ENCODE measurements around the gene WDR7. TPM values are rescaled to one million over a fixed set of nuclear protein-coding genes. Genes with fewer than 3 reads are reported as not detected.

Gene WDR7
- total RNA-seq, 4 donors from 2014 or later: 23.1 to 48.6 (median 30.3) TPM

GRCh38 chr18:56853961-56854360 lies 202.8 kb downstream of the WDR7 start:
- intact Hi-C loops (cut with DNase I): no loop called here
- H3K27me3 ChIP-seq: no peaks in the 10 kb centered on the region
- WGBS: 82% methylated on average over 5 of the region's 5 CpGs
- DNase-seq (ENCODE audit: extremely low spot score): no peak
- H3K27ac ChIP-seq (replicated peaks in 1 of 4): no peak overlapping the region
- no peak for TF ChIP-seq POLR2AphosphoS5 (IDR thresholded peaks at IDR 0.05)
- no peak for TF ChIP-seq POLR2A (IDR thresholded peaks at IDR 0.05; ENCODE audit: low read depth)
- TF ChIP-seq, protein P1, sequence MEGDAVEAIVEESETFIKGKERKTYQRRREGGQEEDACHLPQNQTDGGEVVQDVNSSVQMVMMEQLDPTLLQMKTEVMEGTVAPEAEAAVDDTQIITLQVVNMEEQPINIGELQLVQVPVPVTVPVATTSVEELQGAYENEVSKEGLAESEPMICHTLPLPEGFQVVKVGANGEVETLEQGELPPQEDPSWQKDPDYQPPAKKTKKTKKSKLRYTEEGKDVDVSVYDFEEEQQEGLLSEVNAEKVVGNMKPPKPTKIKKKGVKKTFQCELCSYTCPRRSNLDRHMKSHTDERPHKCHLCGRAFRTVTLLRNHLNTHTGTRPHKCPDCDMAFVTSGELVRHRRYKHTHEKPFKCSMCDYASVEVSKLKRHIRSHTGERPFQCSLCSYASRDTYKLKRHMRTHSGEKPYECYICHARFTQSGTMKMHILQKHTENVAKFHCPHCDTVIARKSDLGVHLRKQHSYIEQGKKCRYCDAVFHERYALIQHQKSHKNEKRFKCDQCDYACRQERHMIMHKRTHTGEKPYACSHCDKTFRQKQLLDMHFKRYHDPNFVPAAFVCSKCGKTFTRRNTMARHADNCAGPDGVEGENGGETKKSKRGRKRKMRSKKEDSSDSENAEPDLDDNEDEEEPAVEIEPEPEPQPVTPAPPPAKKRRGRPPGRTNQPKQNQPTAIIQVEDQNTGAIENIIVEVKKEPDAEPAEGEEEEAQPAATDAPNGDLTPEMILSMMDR (IDR thresholded peaks at IDR 0.05): no peak
- no peak for TF ChIP-seq EP300 (IDR thresholded peaks at IDR 0.05)
- no peak overlapping the region for H3K4me3 ChIP-seq
- no peaks in the 10 kb centered on the region for H3K9me3 ChIP-seq
- H3K36me3 ChIP-seq: no peaks in the 10 kb centered on the region
- no peaks in the 10 kb centered on the region for H3K4me1 ChIP-seq

DNA sequence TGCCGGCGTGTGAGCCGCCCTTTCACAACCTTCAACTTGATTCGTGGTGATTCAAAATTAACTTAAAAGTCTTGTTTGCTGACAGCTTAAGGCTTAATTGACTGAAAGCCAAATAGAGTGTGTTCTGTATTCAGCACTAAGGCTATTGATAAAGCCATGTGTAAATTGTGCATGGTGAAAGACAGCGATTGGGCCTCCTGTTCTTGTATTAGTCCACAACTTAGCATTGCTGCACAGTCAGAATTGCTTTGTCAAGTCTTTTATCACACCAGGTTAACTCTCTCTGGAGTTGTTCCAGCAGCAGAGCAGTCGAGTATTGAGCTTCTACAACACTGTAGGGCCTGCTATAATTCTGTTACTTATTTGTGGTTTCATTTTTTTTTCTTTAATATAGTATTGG lies 210.1 kb downstream of the WDR7 start:
- Histone ChIP-seq H3K36me3 (no peaks in the 10 kb centered on the region), H3K27me3 (no peaks in the 10 kb centered on the region), H3K4me3 (no peak overlapping the region), H3K4me1 (no peaks in the 10 kb centered on the region), H3K9me3 (no peaks in the 10 kb centered on the region), H3K27ac (replicated peaks in 1 of 4) (no peak overlapping the region)
- TF ChIP-seq POLR2AphosphoS5 (IDR thresholded peaks at IDR 0.05): no peak
- no peak for TF ChIP-seq POLR2A (IDR thresholded peaks at IDR 0.05; ENCODE audit: low read depth)
- TF ChIP-seq, protein P1 (IDR thresholded peaks at IDR 0.05): no peak
- TF ChIP-seq EP300 (IDR thresholded peaks at IDR 0.05): no peak
- intact Hi-C loops (cut with DNase I): no loop called here
- whole genome bisulfite sequencing: 87% methylated on average over 6 of the region's 6 CpGs
- no peak for DNase-seq (ENCODE audit: extremely low spot score)

DNA sequence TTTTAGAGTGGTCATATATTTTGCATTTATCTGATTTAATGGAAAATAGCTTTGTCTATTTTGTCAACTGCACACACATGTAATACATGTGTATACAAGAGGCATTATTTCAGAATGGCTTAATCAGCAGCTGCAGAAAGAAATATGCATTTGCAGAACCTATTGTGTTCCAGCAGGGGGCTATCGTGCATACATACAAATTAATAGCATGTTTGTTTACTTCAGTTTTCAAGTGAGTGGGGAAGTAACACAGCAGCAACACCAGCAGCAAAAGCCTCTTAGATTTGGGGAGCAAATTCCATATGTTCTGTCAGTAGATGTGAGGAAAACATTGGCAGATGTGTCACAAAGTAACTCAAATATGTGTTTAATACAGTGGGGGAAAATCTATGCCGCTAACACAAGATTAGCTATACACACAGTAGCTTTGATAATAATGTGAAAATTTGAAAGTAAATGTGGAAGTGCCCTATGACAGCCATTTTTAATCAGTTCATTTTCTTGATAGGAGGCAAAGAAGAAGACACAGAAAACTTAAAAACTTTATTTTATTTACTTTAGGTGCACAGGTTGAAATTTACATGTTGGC lies 218.1 kb downstream of the WDR7 start:
- Histone ChIP-seq H3K27ac (replicated peaks in 1 of 4) (no peak overlapping the region), H3K4me3 (no peak overlapping the region), H3K4me1 (no peaks in the 10 kb centered on the region), H3K9me3 (no peaks in the 10 kb centered on the region), H3K27me3 (no peaks in the 10 kb centered on the region), H3K36me3 (no peaks in the 10 kb centered on the region)
- intact Hi-C loops (cut with DNase I): no loop called here
- no peak for TF ChIP-seq EP300 (IDR thresholded peaks at IDR 0.05)
- TF ChIP-seq, protein P1 (IDR thresholded peaks at IDR 0.05): peak in 2 of 3 experiments; percentile 31 to 55
- 62% methylated on average over 2 of the region's 2 CpGs for WGBS
- DNase-seq (ENCODE audit: extremely low spot score): no peak

- no peaks in the 10 kb centered on the region for H3K4me1 ChIP-seq
- H3K27ac ChIP-seq (replicated peaks in 1 of 4): no peak overlapping the region
- DNase-seq (ENCODE audit: extremely low spot score): no peak
- intact Hi-C loops (cut with DNase I): no loop called here
- H3K27me3 ChIP-seq: no peaks in the 10 kb centered on the region
- no peak overlapping the region for H3K4me3 ChIP-seq
- no peaks in the 10 kb centered on the region for H3K9me3 ChIP-seq
- H3K36me3 ChIP-seq: no peaks in the 10 kb centered on the region
- TF ChIP-seq EP300 (IDR thresholded peaks at IDR 0.05) (no peak), POLR2A (IDR thresholded peaks at IDR 0.05; ENCODE audit: low read depth) (no peak), POLR2AphosphoS5 (IDR thresholded peaks at IDR 0.05) (no peak)
- TF ChIP-seq, protein P1 (IDR thresholded peaks at IDR 0.05): no peak
- WGBS: 96% methylated on average over 2 of the region's 2 CpGs
Measured at GRCh38 chr18:56870982-56871381, 219.8 kb downstream of the WDR7 start.

DNA sequence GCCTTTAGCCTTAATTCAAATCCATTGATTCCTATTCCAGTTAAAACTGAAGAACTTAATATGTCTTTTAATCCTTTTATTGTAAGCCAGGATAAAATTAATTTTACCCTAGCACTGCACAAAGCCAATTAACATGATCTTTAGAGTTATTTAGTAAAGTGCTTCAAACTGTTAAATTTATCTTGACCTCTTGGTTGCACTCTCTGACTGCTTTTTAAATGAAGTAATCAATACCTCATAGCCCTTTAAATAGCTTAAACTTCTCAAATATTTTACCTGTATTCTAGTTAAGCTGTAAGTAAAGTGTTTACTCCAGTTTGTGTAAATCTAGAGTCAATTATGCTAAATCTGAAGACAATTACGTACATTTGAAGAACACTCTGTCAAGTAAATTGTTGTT lies 221.0 kb downstream of the WDR7 start:
- TF ChIP-seq POLR2A (IDR thresholded peaks at IDR 0.05; ENCODE audit: low read depth) (no peak), EP300 (IDR thresholded peaks at IDR 0.05) (no peak), POLR2AphosphoS5 (IDR thresholded peaks at IDR 0.05) (no peak)
- TF ChIP-seq, protein P1 (IDR thresholded peaks at IDR 0.05): no peak
- H3K27me3 ChIP-seq: no peaks in the 10 kb centered on the region
- H3K9me3 ChIP-seq: no peaks in the 10 kb centered on the region
- 86% methylated on average over 1 of the region's 1 CpG for WGBS
- DNase-seq (ENCODE audit: extremely low spot score): no peak
- intact Hi-C loops (cut with DNase I): no loop called here
- no peak overlapping the region for H3K4me3 ChIP-seq
- no peaks in the 10 kb centered on the region for H3K36me3 ChIP-seq
- no peaks in the 10 kb centered on the region for H3K4me1 ChIP-seq
- no peak overlapping the region for H3K27ac ChIP-seq (replicated peaks in 1 of 4)
